22Rv1 (cell line): ENCODE data around the gene RBM12.

ENCODE experiments used
- H3K27ac ChIP-seq: fragments of 450-650 bp; 2 replicates; pipeline ENCODE4 v1.5.1; 2017
- ZFX ChIP-seq: fragments of 450-650 bp; IDR thresholded peaks from 2 replicates; pipeline ENCODE4 v1.6.1; 2017; ENCODE audit warnings: antibody characterized with exemption, borderline replicate concordance
- TF ChIP-seq, protein P1 (sequence below): fragments of 450-650 bp; IDR thresholded peaks from 2 replicates; pipeline ENCODE4 v1.5.1; 2017; ENCODE audit warnings: mild to moderate bottlenecking

The RBM12 gene

GRCh38 chr20:35669681-35670080 lies 5.0 kb upstream of the RBM12 start:
- TF ChIP-seq, protein P1, sequence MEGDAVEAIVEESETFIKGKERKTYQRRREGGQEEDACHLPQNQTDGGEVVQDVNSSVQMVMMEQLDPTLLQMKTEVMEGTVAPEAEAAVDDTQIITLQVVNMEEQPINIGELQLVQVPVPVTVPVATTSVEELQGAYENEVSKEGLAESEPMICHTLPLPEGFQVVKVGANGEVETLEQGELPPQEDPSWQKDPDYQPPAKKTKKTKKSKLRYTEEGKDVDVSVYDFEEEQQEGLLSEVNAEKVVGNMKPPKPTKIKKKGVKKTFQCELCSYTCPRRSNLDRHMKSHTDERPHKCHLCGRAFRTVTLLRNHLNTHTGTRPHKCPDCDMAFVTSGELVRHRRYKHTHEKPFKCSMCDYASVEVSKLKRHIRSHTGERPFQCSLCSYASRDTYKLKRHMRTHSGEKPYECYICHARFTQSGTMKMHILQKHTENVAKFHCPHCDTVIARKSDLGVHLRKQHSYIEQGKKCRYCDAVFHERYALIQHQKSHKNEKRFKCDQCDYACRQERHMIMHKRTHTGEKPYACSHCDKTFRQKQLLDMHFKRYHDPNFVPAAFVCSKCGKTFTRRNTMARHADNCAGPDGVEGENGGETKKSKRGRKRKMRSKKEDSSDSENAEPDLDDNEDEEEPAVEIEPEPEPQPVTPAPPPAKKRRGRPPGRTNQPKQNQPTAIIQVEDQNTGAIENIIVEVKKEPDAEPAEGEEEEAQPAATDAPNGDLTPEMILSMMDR, result no peak
- no peak for TF ChIP-seq ZFX
- no peak overlapping the region for H3K27ac ChIP-seq

- no peak for TF ChIP-seq ZFX
- H3K27ac ChIP-seq, result no peak overlapping the region
Measured at GRCh38 chr20:35669221-35669620, 4.5 kb upstream of the RBM12 start.

- H3K27ac ChIP-seq, result peak overlapping the region; percentile 92
- TF ChIP-seq, protein P1, result no peak
- no peak for TF ChIP-seq ZFX
Measured at GRCh38 chr20:35665949-35666288, 1.2 kb upstream of the RBM12 start.

DNA sequence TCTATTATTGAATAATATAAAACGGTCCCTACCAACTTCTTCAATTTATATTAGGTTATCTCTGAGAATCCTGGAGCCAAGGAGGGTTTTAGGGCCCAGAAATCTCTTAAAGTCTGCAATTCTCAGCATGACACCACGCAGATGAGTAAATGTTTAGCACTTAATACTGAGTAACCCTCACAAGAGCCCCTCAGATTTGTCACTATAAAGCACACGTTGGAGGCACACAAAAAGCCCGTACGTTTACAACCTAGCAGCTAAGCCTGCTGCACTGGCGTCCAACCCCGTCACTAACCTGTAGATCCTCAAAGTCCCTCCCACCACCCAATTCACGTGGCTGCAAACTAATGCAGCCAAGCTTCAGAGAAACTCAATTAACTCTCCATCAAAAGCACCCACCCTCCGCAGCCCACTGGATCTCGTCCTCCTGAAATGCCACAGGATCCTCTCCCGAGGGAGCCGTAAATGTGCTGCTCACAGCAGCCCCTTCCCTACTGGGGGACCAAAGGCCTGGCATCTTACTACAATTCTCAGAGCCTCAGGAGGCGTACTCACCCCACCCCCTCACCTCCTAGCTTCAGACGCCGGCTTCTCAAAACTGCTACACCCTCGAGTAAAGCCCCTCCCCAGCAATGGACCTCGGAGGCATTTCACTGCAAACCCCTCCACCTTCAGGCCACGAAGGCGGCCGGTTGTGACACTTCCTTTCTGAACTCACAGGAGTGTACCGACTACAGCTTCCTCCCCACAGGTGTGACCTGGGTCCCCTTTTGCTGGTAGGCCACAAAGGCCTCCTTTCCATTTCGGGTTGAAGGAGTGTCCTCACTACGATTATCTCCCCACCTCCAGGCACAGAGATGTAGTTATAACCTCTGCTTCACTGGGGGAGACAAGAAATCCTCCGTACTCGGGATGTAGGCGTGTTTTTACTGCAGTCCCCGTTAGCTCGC lies 909 bp downstream of the RBM12 start:
- TF ChIP-seq, protein P1, result no peak
- peak overlapping the region; percentile 92 for H3K27ac ChIP-seq

DNA sequence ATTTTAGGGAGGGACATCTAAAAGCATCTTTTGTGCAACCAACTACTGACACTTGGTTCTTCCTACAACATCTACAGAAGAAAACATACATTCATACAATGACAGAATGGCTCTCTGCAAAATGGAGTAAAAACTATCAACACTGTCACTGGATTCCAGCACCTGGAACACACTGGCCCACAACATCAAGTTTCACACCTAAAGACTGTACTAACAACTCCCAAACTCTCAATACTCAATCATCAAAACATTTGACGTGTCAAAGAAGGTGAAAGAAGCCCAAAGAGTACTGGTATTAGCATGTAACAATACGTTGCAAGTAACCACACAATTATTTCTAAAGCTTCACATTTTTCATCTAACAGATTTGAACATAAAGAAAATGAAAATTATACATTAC lies 2.1 kb downstream of the RBM12 start:
- H3K27ac ChIP-seq, result no peak overlapping the region
- TF ChIP-seq ZFX, result no peak
- TF ChIP-seq, protein P1, result no peak

DNA sequence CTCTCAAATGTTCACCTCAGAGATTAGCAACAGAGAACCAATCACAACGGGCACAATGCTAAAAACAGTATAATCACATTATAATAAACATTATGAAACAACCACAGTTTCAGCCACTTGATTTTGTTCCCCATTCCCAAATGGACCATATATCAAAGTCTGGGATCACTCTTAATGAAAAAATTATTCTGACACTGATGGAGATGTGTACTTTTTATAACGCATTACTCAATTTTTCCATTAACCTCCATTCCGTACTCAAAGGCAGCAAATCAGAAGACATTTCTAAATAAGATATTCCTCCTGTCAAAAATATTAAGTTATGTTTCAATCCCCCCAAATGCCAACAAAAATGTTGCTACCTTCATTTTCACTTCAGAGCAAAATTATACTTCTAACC lies 2.8 kb downstream of the RBM12 start:
- TF ChIP-seq ZFX, result no peak
- TF ChIP-seq, protein P1, result no peak
- H3K27ac ChIP-seq, result no peak overlapping the region

DNA sequence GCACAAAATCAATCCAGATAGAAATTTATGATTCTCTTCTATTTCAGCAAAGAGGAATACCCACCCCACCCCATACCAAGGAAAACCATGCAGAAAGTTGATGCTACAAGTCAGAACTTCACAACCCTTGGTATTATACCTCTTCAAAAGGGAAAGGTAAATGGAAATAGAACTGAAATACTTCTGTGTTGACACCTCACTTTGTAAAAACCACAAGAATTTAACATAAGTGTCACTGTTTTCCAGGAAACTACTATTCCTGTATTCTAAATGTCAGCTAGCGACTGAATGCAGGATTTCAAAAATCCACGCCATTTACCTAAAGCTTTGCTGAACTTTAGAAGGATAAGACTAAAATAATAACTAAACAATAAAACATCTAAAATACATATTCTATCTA lies 3.6 kb downstream of the RBM12 start:
- H3K27ac ChIP-seq, result no peak overlapping the region
- TF ChIP-seq, protein P1, result no peak
- no peak for TF ChIP-seq ZFX
